Femur (tissue), 1 donor: ENCODE data around the gene IL3RA.

Experiments used
- DNase-seq: peaks from one replicate; pipeline ENCODE4 v3.0.0-alpha.2; 2017

Gene IL3RA

DNA sequence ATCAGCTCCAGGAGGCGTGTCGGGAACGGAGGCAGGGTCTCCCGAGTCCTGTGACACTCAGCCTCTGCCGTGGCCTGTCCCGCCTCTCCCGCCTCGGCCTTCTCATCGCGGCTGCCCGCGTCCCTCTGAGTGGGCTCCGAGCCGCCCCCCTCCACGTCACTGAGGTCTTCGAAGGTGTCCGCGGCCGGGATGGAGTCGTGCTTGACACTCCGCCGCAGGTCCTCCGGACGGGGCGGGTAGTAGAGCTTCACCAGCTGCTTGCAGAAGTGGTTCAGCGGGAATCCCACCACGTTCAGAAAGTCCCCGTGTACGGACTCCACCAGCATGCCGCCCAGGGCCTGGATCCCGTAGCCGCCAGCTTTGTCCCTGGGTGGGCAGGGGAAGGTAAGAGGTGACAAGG, 91.2 kb downstream of the IL3RA start:
- DNase-seq: no peak

DNA sequence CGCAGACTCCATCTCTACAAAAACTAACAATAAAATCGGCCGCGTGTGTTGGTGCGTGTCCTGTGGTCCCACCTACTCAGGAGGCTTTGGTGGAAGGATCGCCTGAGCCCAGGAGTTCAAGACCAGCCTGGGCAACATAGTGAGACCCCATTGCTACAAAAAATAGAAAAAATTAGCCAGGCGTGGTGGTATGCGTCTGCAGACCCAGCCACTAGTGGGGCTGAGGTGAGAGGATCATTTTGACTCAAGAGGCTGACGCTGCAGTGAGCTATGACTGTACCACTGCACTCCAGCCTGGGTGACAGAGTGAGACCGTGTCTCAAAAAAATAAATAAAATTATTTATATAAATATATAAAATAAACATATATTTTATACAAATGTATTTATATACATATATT, 93.9 kb downstream of the IL3RA start:
- no peak for DNase-seq
